Epithelial cell of esophagus (primary cell): ENCODE data around the gene MEGF6.

Experiments used
- DNase-seq: peaks from one replicate; pipeline ENCODE4 v3.0.0; 2010; ENCODE audit warnings: low read depth
- H3K4me3 ChIP-seq: 2 replicates; pipeline ENCODE4 v1.5.1; 2011; ENCODE audit warnings: mild to moderate bottlenecking, low read length, control low read depth
- TF ChIP-seq, protein P1 (sequence below): IDR thresholded peaks from 2 replicates; pipeline ENCODE4 v1.5.1; 2011; ENCODE audit warnings: low read depth, mild to moderate bottlenecking, low read length, control low read depth, inconsistent platforms; ENCODE audit not compliant: insufficient read depth; ENCODE audit errors: missing control alignments

MEGF6 gene

DNA sequence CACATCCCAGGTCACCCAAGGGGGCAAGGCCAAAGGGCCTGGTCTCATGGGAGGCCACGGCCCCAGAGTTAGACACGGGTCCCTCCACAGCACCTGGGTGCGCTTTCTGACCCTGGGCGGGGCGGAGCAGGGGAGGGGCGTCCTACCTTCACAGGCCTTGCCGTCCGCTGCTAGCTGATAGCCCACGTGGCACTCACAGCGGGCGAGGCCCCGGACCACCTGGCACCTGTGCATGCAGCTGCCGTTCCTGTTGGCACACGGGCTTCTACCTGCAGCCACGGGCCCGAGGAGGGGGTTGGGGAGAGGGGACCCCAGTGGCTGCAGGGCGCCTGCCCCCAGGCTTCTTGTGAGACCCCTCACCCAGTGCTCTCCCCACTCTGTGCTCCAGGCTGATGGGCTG is 96.9 kb downstream of the MEGF6 start:
- TF ChIP-seq, protein P1, sequence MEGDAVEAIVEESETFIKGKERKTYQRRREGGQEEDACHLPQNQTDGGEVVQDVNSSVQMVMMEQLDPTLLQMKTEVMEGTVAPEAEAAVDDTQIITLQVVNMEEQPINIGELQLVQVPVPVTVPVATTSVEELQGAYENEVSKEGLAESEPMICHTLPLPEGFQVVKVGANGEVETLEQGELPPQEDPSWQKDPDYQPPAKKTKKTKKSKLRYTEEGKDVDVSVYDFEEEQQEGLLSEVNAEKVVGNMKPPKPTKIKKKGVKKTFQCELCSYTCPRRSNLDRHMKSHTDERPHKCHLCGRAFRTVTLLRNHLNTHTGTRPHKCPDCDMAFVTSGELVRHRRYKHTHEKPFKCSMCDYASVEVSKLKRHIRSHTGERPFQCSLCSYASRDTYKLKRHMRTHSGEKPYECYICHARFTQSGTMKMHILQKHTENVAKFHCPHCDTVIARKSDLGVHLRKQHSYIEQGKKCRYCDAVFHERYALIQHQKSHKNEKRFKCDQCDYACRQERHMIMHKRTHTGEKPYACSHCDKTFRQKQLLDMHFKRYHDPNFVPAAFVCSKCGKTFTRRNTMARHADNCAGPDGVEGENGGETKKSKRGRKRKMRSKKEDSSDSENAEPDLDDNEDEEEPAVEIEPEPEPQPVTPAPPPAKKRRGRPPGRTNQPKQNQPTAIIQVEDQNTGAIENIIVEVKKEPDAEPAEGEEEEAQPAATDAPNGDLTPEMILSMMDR, result no peak
- H3K4me3 ChIP-seq, result no peak overlapping the region
- DNase-seq, result no peak

- DNase-seq, result no peak
- TF ChIP-seq, protein P1, result no peak
- H3K4me3 ChIP-seq, result no peak overlapping the region
Measured at GRCh38 chr1:3511856-3512255, 99.5 kb downstream of the MEGF6 start.

- DNase-seq, result no peak
- TF ChIP-seq, protein P1, result no peak
- no peak overlapping the region for H3K4me3 ChIP-seq
Measured at GRCh38 chr1:3511306-3511705, 100.0 kb downstream of the MEGF6 start.

- TF ChIP-seq, protein P1, result no peak
- no peak overlapping the region for H3K4me3 ChIP-seq
- no peak for DNase-seq
Measured at GRCh38 chr1:3510956-3511250, 100.4 kb downstream of the MEGF6 start.

DNA sequence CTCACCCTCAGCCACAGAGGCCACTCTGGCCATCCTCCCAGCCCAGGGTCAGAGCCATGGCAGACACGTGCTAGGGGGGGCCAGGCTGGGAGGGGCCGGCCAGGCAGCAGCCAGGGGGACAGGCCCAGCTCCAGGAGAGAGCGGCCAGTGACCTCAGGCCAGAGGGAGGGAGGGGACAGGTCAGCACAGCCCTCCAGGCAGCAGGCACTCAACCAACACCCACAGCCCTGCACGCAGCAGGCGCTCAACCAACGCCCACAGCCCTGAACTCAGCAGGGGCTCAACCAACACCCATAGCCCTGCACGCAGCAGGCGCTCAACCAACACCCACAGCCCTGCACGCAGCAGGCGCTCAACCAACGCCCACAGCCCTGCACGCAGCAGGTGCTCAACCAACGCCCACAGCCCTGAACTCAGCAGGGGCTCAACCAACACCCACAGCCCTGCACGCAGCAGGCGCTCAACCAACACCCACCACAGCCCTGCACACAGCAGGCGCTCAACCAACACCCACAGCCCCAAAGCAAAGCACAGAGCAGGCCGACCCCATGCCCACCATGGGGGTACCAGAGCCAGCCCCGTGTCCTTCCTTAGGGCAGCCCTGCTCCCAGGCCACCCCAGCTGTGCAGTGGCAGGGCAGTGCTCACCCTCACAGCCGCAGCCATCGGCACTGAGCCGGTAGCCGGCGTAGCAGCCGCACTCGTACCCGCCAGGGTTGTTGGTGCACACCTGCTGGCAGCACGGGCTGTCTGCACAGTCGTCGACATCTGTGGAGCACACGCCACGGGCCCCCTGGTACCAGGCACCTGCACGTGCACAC is 101.0 kb downstream of the MEGF6 start:
- DNase-seq, result no peak
- TF ChIP-seq, protein P1, result no peak
- no peak overlapping the region for H3K4me3 ChIP-seq

- H3K4me3 ChIP-seq, result no peak overlapping the region
- DNase-seq, result no peak
- TF ChIP-seq, protein P1, result no peak
Measured at GRCh38 chr1:3509721-3510120, 101.6 kb downstream of the MEGF6 start.
